Osteoblast (primary cell): ENCODE results near the gene XXYLT1. TPM values are rescaled to one million over a fixed set of nuclear protein-coding genes. Genes with fewer than 3 reads are reported as not detected.

ENCODE experiments used
- DNase-seq: peaks from one replicate; pipeline ENCODE4 v3.0.0; 2011; ENCODE audit warnings: low spot score, mixed read lengths; ENCODE audit not compliant: insufficient read length; ENCODE audit errors: missing footprints
- H2AFZ ChIP-seq: 2 replicates; pipeline ENCODE4 v1.6.0; 2011; ENCODE audit warnings: mild to moderate bottlenecking, low read length
- H3K27ac ChIP-seq: 2 replicates; pipeline ENCODE4 v1.5.1; 2011; ENCODE audit warnings: mild to moderate bottlenecking, low read depth, low read length, moderate library complexity
- H3K27me3 ChIP-seq: 2 replicates; pipeline ENCODE4 v1.6.0; 2012; ENCODE audit warnings: mild to moderate bottlenecking, control low read depth, inconsistent platforms, low read length, moderate library complexity; ENCODE audit not compliant: insufficient read depth
- H3K36me3 ChIP-seq: 2 replicates; pipeline ENCODE4 v1.5.1; 2011; ENCODE audit warnings: mild to moderate bottlenecking, low read length, control low read depth, moderate library complexity; ENCODE audit not compliant: insufficient read depth
- H3K4me1 ChIP-seq: 2 replicates; pipeline ENCODE4 v1.5.1; 2011; ENCODE audit warnings: mild to moderate bottlenecking, low read length, control low read depth, moderate library complexity; ENCODE audit not compliant: insufficient read depth
- H3K4me2 ChIP-seq: 2 replicates; pipeline ENCODE4 v1.6.0; 2011; ENCODE audit warnings: mild to moderate bottlenecking, low read length; ENCODE audit not compliant: insufficient read depth
- H3K4me3 ChIP-seq: fragments of 200-600 bp; sonication (generic); 3 replicates; pipeline ENCODE4 v1.5.1; 2012; ENCODE audit warnings: mild to moderate bottlenecking, low read length, inconsistent platforms; ENCODE audit not compliant: insufficient read depth
- H3K79me2 ChIP-seq: 2 replicates; pipeline ENCODE4 v1.6.0; 2012; ENCODE audit warnings: mild to moderate bottlenecking, low read length, control low read depth, inconsistent platforms; ENCODE audit not compliant: insufficient read depth
- H3K9me3 ChIP-seq: 2 replicates; pipeline ENCODE4 v1.5.1; 2011; ENCODE audit warnings: low read depth, low read length, control low read depth
- H4K20me1 ChIP-seq: 2 replicates; pipeline ENCODE4 v1.6.0; 2012; ENCODE audit warnings: mild to moderate bottlenecking, low read length, control low read depth; ENCODE audit not compliant: insufficient read depth
- CTCF ChIP-seq: IDR thresholded peaks from 2 replicates; pipeline ENCODE4 v1.5.1; 2011; ENCODE audit warnings: mild to moderate bottlenecking, low read depth, low read length, moderate library complexity; ENCODE audit errors: extremely low read depth
- total RNA-seq: library from RNA; depleted of rRNA; stranded (reverse); fragments of >200 nt; gene quantifications from 2 replicates; pipeline ENCODE4 v1.2.3, GENCODE V29; 2012

The XXYLT1 gene
- total RNA-seq, 1 donor: 28.2 TPM

GRCh38 chr3:195168009-195168762 lies 102.8 kb downstream of the XXYLT1 start:
- TF ChIP-seq CTCF: no peak
- no peak overlapping the region for H2AFZ ChIP-seq
- no peaks in the 10 kb centered on the region for H3K27me3 ChIP-seq
- no peak overlapping the region for H3K27ac ChIP-seq
- no peak overlapping the region for H3K4me3 ChIP-seq
- H3K79me2 ChIP-seq: no peaks in the 10 kb centered on the region
- H3K4me2 ChIP-seq: no peak overlapping the region
- no peaks in the 10 kb centered on the region for H3K36me3 ChIP-seq
- no peaks in the 10 kb centered on the region for H3K9me3 ChIP-seq
- peaks cover 14% of the 10 kb centered on the region for H3K4me1 ChIP-seq
- no peaks in the 10 kb centered on the region for H4K20me1 ChIP-seq
- DNase-seq: no peak

- no peaks in the 10 kb centered on the region for H3K27me3 ChIP-seq
- TF ChIP-seq CTCF: no peak
Observed at GRCh38 chr3:195165790-195166189, 105.2 kb downstream of the XXYLT1 start.

GRCh38 chr3:195165265-195165609 lies 105.7 kb downstream of the XXYLT1 start:
- Histone ChIP-seq H3K27me3 (no peaks in the 10 kb centered on the region), H3K4me1 (peaks cover 7% of the 10 kb centered on the region), H4K20me1 (no peaks in the 10 kb centered on the region), H3K4me2 (no peak overlapping the region), H3K27ac (no peak overlapping the region), H3K79me2 (no peaks in the 10 kb centered on the region), H2AFZ (no peak overlapping the region), H3K36me3 (no peaks in the 10 kb centered on the region), H3K4me3 (no peak overlapping the region), H3K9me3 (no peaks in the 10 kb centered on the region)
- no peak for TF ChIP-seq CTCF
- no peak for DNase-seq

More at GRCh38 chr3:195165790-195166189, 105.2 kb downstream of the XXYLT1 start:
- Histone ChIP-seq H3K27ac (no peak overlapping the region), H2AFZ (no peak overlapping the region), H3K4me3 (no peak overlapping the region), H3K79me2 (no peaks in the 10 kb centered on the region), H3K9me3 (no peaks in the 10 kb centered on the region), H3K4me2 (no peak overlapping the region), H3K4me1 (peaks cover 2% of the 10 kb centered on the region), H3K36me3 (no peaks in the 10 kb centered on the region), H4K20me1 (no peaks in the 10 kb centered on the region)
- no peak for DNase-seq

GRCh38 chr3:195164573-195165264 lies 106.2 kb downstream of the XXYLT1 start:
- no peak for TF ChIP-seq CTCF
- H3K27ac ChIP-seq: no peak overlapping the region
- no peaks in the 10 kb centered on the region for H3K9me3 ChIP-seq
- H3K4me2 ChIP-seq: no peak overlapping the region
- no peaks in the 10 kb centered on the region for H3K36me3 ChIP-seq
- H3K79me2 ChIP-seq: no peaks in the 10 kb centered on the region
- H3K4me3 ChIP-seq: no peak overlapping the region
- H3K4me1 ChIP-seq: peaks cover 12% of the 10 kb centered on the region
- H4K20me1 ChIP-seq: no peaks in the 10 kb centered on the region
- no peak overlapping the region for H2AFZ ChIP-seq
- DNase-seq: no peak
- H3K27me3 ChIP-seq: no peaks in the 10 kb centered on the region
